Activated T-helper 1 cell treated with anti-CD3 and anti-CD28 coated beads, Interleukin-2, amount 50 U/mL, for 16 hours (primary cell): ENCODE measurements around the gene VEGFA.
"Not testable (repeated sequence)": the region's sequence is repeated elsewhere in the genome, so short reads cannot be mapped to it uniquely, and the experiment has no call there.

ENCODE experiments used
- DNase-seq, 2 donors: peaks; one replicate each; pipeline ENCODE4 v3.0.0-alpha.2; 2020; ENCODE audit warnings: low read depth in 1 of 2, low spot score in 1 of 2

The VEGFA gene

DNA sequence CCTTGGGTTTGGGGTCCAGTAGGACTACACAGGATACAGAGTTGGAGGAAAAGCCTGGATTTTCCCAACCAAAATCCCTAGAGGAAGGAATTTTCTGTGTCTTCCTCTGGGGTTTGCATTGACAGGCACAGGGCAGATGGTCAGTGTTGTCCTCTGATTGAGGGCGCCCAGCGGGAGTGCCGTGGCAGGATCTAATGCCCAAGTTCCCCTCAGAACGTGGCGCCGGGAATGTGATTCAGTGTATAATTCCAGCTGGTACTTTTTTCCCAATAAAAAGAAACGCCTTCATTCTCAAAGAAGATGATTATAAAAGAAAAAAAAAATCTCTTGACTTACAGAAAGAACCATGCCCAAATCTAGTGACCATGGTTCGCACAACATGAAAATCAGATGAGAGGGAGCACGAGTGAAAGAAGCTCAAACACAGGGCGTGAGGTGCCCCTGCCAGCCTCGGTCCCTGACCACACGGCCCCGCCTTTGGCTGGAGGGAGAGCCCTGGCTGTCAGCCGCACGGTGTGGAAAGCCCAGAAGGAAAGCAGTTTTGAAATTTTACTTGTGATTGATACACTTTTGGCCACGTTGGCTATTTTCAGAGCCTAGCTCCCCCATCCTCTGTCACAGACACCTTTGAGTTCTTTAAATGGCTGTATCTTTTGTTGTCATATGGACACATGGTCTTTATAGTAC, 31.6 kb downstream of the VEGFA start:
- no peak for DNase-seq

DNA sequence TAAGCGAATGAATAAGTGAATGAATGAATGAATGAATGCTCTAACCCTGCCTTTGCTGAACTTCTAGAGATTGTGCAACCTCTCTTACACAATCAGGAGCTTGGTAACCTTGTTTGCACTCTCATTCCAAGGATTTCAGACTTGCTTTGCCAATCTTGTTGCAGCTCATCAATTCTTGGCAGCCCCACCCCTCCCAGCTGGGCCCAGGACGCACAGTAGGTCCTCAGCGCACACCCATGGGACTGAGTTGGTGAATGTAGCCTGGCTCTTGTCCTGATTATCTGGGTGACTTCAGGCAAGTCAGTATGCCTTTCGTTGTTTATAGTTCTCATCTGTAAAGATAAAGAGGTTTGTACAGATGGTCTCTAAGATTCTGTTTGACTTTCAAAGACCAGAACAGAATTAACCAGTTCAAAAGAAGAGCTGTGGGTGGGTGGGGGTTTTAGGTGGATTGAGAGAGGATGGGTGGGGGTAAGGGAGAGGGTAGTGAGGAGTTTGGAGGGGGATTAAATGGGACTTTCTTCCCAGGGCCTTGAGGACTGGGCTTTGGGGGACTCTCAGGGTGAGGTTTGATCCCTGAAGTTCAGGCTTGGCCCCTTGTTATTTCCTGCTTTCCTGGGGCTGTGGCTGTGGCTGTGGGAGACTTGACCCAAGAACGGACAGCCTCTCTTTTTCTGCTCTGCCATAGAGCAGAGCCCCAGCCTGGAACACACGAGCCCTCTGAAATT, 33.2 kb downstream of the VEGFA start:
- DNase-seq, result no peak

DNA sequence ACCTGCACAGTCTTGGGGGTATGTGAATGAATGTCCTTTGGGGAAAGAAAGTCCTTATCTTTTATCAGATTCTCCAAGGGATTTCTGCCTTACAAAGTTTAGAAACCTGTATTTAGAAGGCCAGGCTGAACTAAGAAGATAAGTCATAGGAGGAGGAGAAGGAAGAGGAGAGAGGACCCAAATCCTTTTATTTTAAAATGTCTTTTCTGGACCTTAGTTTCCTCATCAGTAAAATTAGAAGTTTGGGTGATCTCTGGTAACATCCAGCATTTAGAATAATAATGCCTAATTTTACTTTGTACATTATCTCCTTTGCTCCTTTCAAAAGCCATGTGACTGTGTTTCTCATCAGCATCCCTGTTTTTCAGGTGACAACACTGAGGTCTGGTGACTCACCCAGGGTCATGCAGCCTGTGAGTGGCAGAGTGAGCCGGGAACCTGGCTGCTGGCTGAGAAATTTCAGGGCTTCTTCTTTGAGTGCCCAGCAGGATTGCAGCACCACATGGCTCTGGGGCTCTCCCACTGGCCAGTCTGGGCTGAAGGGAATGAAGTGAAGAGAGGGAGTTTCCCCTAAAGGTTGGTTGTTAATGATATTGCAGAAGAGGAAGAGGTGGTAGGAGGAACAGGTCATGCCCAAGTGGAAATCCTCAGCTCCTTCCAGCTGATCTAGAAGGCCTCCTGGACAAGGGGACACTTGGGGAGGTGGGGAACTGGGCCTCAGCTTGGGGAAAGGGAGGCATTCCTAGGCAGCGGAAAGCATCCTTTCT, 34.0 kb downstream of the VEGFA start:
- no peak for DNase-seq

DNA sequence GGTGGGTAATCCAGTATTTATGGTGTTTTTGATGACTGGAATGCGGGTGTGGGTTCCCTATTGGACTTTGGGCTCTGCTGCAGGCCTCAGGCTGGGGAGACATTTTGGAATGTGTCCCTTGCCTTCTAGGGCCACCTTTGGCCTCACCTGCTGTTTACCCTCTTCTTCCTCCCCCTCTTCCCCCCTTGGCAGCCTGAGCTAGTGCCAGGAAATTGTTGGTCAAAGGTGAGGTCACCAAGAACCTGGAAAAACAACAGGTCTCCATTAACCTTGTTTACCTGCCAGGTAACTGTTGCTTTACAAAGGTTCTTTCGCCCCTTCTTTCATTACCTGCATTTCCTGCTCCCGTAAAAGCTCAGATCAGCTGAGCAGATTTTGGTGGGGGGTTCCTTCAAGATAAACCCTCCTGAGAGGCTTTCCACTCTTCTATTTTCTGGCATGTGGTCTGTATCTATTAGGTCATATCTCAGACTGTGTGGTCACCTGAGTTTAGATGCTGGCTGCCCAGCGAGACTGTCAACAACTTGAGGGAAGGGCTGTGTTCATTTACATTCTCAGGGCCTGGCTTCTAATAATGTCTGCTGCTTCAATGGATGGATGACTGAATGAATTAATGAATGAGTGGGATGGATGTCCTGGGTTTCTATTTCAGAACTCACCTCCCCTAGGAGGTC, 34.7 kb downstream of the VEGFA start:
- no peak for DNase-seq

DNA sequence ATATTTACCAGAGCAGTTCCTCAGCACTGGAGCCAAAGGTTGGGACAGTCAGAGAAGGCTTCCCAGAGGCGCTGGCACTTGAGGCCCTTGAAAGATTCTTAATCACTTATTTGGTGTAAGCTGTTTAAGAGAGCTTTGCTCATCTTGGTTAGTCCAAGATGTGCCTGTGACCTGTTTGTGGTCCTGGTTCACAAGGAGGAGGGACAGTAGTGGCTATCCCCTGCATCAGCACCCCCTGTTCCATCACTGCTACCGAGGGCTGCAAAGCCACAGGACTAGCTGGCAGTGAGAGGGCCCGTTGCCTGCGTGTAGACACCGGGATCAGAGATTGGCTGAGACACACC, 35.7 kb downstream of the VEGFA start:
- DNase-seq, result no peak

DNA sequence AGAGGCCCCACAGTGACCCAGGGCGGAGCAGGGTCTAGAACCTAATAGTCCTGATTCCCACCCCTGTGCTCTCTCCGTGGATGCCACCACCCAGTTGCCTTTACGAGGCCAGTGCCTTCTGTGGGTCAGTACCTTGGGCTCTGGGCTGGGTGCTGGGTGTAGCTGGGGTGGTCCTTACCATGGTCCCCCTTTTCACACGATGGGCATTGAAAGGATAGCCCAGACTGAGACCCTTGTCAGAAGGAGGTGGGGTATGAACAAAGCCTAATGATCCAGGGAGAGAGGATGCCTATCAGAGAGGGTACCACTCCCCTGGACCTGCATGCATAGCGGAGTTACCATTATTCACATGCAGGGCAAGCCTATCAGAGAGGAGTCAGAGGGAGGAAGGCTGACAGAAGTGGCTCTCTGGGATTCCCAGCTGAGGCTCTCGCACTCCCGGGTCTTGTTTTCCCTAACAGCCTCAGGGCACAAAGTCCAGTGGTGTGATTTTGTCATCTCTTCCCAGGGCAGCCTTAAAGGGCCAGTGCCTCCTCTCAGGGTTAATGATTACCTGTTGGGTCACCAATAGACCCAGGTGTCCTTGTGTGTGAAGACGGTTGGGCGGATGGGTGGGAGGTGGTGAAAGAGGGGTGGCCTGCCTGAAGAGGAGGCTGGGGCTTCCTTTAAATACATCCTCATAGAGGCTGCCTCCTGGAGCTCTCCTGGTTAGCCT, 36.2 kb downstream of the VEGFA start:
- DNase-seq, result no peak

DNA sequence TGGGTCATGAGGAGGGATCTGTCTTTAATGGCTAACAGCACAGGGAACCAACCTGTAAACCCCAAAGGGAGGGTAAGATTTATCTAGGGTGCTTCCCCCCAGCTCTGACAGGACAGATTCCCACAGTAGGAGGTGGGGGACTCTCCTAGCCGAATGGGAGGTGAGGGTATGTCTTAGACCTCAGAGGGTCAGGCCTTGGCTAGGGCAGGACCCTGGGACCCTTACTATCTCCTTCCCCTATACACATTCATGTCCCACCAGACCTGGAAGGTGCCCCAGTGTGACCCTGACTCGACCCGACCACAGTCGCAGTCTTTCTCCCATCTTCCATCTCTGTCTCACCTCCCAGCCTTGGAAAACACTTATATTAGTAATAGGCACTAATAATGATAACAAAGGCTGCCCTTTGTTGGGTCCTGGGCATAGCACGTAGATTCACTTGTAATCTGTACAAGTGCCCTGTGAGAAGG, 36.8 kb downstream of the VEGFA start:
- no peak for DNase-seq

DNA sequence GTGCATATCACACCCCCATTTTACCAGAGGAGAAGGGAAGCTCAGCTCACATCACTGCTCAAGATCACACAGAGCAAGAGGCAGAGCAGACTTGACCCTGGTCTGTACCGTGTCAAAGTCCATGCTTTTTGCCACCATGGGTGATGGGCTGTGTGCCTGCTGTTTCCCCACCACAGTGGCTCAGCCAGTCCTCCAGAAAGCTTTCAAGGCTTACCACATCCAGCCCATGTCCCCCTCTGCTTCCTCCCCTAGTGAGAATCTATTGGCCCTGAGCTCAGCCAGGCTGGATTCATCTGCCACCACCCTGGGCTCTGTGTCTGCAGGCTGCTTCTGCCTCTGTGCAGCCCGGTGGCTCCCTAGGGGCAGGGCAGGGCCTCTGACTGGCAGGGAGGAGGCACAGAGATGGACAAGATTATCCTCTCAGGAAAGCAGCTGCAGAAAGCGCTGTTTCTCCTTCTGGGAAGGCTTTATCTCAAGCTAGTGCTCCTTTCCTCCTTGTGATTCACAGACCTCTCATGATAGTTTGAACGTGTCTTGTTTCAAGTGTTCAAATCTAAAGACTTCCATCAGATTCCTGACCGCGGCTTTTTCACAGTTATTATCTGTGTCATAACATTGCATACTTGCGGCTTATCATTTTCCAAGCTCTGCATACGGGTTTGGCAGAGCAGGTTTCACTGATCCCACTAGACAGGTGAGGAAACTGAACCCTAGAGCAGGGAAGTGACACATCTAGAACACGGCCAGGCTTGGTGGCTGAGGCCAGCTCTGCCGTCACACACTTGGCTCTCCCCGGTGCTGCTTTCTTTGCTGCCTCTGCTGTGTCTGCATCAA, 37.4 kb downstream of the VEGFA start:
- DNase-seq, result no peak

DNA sequence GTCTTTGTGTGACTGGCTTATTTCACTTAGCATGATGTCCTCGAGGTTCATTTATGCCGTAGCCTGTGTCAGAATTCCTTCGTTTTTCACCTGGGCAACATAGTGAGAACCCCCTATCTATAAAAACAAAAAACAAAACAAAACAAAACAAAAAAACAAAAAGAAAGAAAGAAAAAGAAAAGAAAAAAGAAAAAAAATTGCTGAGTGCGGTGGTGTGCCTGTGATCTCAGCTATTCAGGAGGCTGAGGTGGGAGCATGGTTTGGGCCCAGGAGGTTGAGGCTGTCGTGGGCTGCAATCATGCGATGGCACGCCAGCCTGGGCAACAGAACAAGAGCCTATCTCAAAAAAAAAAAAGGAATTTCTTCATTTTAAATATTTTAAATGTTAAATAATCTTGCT, 38.4 kb downstream of the VEGFA start:
- no peak for DNase-seq

DNA sequence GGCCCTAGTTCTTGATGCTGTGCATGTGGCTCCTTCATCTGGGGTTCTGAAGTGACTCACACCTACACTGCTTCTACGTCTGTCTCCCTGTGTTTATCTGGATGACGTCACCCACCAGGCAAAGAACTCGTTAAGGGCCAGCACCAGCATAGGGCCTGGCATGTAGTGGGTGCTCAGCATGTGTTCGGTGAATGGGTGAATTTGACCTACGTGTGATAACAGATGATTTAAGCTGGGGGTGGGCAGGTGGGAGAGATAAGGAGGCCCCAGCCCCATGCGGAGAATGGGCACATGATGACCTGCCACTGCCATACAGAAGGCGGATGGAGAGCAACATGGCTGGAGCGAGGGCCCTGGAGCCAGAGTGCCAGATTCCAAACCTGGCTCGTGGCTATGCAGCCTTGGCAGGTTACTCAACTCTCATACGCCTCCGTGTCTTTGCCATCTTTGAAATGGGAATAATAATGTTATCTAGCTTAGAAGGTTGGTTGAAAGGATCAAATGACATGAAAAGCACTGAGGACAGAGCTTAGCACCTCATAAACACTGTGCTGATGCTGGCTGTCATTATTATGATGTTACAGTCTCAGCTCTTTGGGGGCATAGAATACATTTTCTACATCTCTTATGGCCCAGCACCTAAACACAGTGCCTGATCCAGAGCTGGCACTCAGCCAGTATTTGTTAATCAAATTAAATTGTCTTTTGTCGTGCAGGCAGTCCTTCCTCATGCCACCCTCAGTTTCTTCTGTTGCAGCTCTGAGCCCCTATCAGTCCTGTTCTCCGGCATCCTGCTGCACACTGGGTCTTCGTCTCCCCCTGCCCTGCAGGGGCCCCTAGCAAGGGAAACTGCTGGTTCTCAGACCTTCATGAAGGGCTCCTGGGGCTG, 39.6 kb downstream of the VEGFA start:
- DNase-seq, result no peak

DNA sequence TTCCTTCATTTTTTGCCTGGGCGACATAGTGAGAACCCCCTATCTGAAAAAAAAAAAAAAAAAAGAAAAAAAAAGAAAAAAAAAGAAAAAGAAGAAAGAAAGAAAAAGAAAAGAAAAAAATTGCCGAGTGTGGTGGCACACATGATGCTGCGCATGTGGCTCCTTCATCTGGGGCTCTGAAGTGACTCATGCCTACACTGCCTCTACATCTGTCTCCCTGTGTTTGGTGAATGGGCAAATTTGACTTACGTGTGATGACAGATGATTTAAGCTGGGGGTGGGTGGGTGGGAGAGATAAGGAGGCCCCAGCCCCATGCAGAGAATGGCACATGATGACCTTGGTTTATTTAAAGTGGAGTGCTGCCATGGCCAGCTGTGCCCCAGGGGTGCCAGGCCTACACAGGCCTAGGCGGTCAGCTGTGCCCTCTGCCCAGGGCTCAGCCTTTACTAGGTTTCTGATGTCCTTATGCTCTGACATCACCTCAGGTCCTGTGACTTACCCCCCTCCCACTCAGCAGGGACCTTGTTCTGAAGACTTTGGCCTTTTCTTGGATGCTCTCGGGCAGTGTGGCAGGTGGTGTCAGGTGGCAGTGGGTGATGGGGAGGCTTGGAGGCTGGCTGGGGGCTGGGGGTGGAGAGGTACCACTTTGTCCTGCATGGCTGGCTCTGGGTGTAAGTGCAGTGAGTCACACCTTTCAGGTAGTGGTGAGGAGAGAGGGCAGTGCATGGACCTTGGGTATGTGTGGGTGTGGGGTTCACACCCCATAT, 41.1 kb downstream of the VEGFA start:
- DNase-seq, result no peak

DNA sequence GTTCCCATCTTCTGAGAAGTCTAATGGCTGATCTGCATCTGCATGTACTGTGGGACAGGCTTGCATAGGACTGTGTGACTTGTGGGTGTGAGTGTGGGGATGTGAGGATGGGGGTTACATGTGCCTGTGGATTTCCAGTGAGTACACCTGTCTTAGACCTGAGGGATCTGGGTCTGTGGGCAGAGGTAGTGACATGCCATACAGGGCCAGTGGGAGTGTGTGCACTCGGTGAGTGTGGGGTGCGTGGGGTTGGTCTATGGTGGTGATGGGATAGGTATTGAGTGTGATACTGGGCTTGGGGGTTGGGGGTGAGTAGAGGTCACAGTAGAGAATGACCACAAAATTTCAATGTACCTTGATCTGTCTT, 41.7 kb downstream of the VEGFA start:
- no peak for DNase-seq

DNA sequence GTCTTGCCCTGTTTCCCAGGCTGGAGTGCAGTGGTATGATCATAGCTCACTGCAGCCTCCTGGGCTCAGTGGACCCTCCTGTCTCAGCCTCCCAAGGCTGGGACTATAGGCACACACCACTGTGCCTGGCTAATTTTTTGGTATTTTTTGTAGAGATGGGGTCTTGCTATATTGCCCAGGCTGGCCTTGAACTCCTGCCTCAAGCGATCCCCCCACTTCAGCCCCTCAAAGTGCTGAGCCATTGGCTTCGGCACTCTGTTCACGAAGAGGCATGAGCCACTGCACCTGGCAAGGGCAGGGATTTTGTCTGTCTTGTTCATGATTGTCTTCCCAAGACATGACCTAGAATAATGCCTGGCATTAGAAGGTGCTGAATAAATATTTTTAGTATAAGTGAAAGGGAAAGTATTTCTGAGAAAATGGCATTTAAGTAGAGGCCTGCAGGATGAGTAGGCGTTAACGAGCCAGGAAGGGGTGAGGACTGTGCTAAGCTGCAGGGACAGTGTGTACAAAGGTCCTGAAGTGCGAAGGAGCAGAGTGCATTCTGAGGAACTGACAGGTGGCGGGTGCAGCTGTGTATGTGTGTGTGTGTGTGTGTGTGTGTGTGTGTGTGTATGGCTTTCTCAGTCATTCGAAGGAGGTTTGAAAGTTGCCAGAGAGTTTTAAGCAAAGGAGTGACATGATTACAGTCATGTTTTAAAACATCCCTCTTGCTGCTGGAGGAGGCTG, 43.0 kb downstream of the VEGFA start:
- DNase-seq, result no peak

DNA sequence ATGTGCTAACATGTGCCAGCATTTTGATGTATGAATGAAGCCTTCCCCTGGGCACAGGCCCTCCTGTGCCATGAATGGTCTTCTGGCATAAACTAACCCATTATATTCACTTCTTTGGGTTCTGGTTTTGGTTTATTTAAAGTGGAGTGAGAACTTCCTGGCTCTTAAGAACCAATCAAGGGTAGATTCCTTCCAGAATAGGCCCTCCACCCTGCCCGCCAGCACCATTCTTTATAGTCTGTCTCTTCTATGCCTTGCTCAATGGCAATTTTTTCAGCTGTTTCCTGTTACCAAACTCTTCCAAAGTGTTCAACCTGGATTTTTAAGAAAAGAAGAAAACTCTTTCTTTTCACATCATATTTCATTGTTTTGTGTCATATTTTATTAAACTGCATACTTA, 44.1 kb downstream of the VEGFA start:
- no peak for DNase-seq

DNA sequence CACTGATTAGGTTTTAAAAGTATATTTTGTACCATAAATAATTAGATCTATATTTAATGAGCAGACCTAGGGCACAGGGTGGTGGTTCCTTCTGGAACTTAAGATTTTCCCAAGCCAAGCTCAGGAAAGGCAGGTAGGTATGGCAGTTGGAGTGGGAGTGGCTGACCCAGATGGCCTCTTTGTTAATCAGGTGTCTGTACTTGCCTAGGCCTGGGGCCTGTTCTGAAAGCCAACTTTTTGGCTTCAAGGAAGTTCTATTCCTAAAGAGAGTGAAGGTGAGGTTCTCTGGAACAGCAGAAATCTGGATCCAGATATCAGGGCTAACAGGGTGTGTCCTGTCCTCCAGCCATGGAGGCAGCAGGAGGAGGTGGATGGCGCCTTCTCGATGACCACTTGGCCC, 44.9 kb downstream of the VEGFA start:
- no peak for DNase-seq

DNA sequence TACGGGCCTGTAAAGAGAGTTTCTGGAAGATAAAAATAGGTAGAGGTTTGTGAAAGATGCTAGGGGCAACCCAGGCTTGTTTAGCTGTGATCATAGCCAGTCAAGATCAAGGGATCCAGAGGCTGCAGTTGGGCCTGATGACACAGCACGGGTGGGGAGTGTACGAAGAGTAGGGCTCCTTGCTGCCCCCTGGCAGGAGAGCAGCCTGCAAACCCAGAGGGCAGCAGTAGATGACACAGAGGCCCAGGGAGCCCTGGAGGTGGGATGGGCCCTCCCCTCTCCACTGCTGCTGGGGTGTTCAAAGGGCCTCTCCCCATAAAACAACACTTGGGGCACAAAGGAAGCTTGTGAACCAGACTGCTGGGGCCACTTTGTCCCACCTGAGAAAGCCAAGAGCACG, 47.2 kb downstream of the VEGFA start:
- DNase-seq, result no peak

DNA sequence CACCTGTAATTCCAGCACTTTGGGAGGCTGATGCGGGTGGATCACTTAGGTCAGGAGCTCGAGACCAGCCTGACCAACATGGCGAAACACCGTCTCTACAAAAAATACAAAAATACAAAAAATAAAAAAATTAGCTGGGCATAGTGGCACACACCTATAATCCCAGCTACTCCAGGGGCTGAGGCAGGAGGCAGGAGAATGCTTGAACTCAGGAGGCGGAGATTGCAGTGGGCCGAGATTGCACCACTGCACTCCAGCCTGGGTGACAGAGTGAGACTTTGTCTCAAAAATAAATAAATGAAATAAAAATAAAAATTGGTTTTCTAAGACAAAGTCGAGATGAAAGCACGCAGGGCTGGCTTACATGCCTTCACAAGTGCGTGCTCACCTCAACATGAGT, 49.0 kb downstream of the VEGFA start:
- DNase-seq, result not testable (repeated sequence)

DNA sequence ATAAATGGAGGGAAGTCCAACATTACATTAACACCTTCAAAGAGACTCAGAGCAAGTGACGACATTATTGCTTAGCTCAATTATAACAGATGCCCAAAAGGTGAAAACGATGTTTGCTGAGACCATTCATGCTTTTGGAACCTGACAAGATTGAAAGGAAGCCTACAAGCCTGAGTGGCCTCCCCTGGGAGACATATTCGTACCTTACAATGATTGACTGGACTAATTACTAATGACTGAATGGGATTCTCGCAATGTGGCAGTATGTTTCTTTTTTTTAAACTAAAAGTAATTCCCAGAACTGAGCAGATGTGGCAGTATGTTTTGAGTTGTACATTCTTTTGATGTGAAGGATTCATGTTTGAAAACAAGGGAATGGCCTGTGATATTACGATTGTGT, 49.9 kb downstream of the VEGFA start:
- DNase-seq, result no peak
